Panc1 (cell line): ENCODE results near the gene TSR3. TPM values are rescaled to one million over a fixed set of nuclear protein-coding genes. Genes with fewer than 3 reads are reported as not detected.

ENCODE experiments used
- ATAC-seq: fragments of 200-7000 bp; cut with Tn5 transposase; 2 replicates; pipeline ENCODE4 v1.9.1; 2020; ENCODE audit warnings: mild to moderate bottlenecking, moderate library complexity
- BruUV-seq: library from RNA; stranded (reverse); fragments of 400-500 nt; replicated peaks from 2 replicates; lab custom pipeline; 2021; lab: Mats Ljungman, UMichigan
- CTCF ChIA-PET: fragments of 300-600 bp; sonication (Branson Sonifier 250); formaldehyde crosslinking; loops from one replicate; lab custom pipeline; 2022; ENCODE audit warnings: antibody characterized with exemption; lab: Charles Lee
- POLR2A ChIA-PET: fragments of 300-600 bp; sonication (Branson Sonifier 250); formaldehyde crosslinking; loops from one replicate; lab custom pipeline; 2022; ENCODE audit warnings: antibody characterized with exemption; lab: Charles Lee
- DNase-seq: peaks from one replicate; pipeline ENCODE4 v3.0.0-alpha.2; 2010; ENCODE audit warnings: low read depth, low spot score
- H3K27ac ChIP-seq: 2 replicates; pipeline ENCODE4 v1.5.1; 2011; ENCODE audit warnings: mild to moderate bottlenecking, low read length, inconsistent platforms
- H3K27me3 ChIP-seq: fragments of 200-500 bp; sonication (Bioruptor generic); 2 replicates; pipeline ENCODE4 v1.6.0; 2014; ENCODE audit warnings: low read length, inconsistent platforms; ENCODE audit not compliant: control insufficient read depth, insufficient read depth
- H3K36me3 ChIP-seq: fragments of 200-500 bp; sonication (Bioruptor generic); 2 replicates; pipeline ENCODE4 v1.5.1; 2014; ENCODE audit warnings: inconsistent platforms, mild to moderate bottlenecking, low read length, moderate library complexity; ENCODE audit not compliant: control insufficient read depth, insufficient read depth
- H3K4me1 ChIP-seq: 2 replicates; pipeline ENCODE4 v1.5.1; 2011; ENCODE audit warnings: inconsistent platforms, mild to moderate bottlenecking, low read length, moderate library complexity; ENCODE audit not compliant: control insufficient read depth, insufficient read depth
- H3K4me3 ChIP-seq, 2 experiments: 2 replicates each; pipeline ENCODE4 v1.5.1; 2011 to 2012; ENCODE audit warnings: low read depth in 2 of 2, low read length in 2 of 2, mild to moderate bottlenecking in 2 of 2, inconsistent platforms in 1 of 2, moderate library complexity in 1 of 2
- H3K9me3 ChIP-seq: fragments of 200-500 bp; sonication (Bioruptor generic); 2 replicates; pipeline ENCODE4 v1.5.1; 2014; ENCODE audit warnings: low read depth, mild to moderate bottlenecking, inconsistent platforms, low read length, moderate library complexity; ENCODE audit not compliant: control insufficient read depth, insufficient read depth
- CTCF ChIP-seq: fragments of 450-650 bp; IDR thresholded peaks from 2 replicates; pipeline ENCODE4 v1.5.1; 2017; ENCODE audit warnings: mild to moderate bottlenecking
- POLR2AphosphoS5 ChIP-seq: IDR thresholded peaks from 2 replicates; pipeline ENCODE4 v1.6.1; 2012; ENCODE audit warnings: mild to moderate bottlenecking, low read depth, low read length, moderate library complexity
- REST ChIP-seq, 2 experiments: IDR thresholded peaks; 2 replicates each; pipeline ENCODE4 v1.6.1; 2011 to 2012; ENCODE audit warnings: low read depth in 2 of 2, control low read depth in 1 of 2, low read length in 1 of 2, mild to moderate bottlenecking in 1 of 2, moderate library complexity in 1 of 2; ENCODE audit not compliant: insufficient read depth in 1 of 2
- SIN3A ChIP-seq: IDR thresholded peaks from 2 replicates; pipeline ENCODE4 v1.6.1; 2012; ENCODE audit warnings: low read depth, mild to moderate bottlenecking, low read length, moderate library complexity, borderline replicate concordance; ENCODE audit not compliant: insufficient read depth
- TCF7L2 ChIP-seq: IDR thresholded peaks from 2 replicates; pipeline ENCODE4 v1.6.1; 2011; ENCODE audit warnings: mild to moderate bottlenecking, low read depth, low read length, inconsistent platforms
- in situ Hi-C: cut with HindIII; loops from 2 replicates; pipeline ENCODE4 v1.10.0; 2016; ENCODE audit warnings: low sequenced_read_pairs, low pct_unique_long_range_greater_than_20kb
- intact Hi-C: fragments of 100-400 bp; cut with micrococcal nuclease; formaldehyde crosslinking; loops from one replicate; pipeline ENCODE4 v1.10.0; 2022; ENCODE audit not compliant: unreplicated experiment
- total RNA-seq: library from RNA; stranded (reverse); gene quantifications from one replicate; pipeline ENCODE4 v1.2.1, GENCODE V29; 2021; ENCODE audit not compliant: unreplicated experiment

Gene TSR3
- total RNA-seq, 1 experiment from 2014 or later = 89.7 TPM

- Histone ChIP-seq H3K4me3 (no peak overlapping the region), H3K27ac (no peak overlapping the region), H3K9me3 (no peaks in the 10 kb centered on the region), H3K27me3 (no peaks in the 10 kb centered on the region), H3K4me1 (peaks cover 10% of the 10 kb centered on the region), H3K36me3 (peaks cover 8% of the 10 kb centered on the region; the same call in 1 of the 2 replicates)
- ChIA-PET CTCF (no interaction called here), POLR2A (no interaction called here)
- no TSS peak for BruUV-seq
- ATAC-seq (no peak), DNase-seq (no peak)
- TF ChIP-seq CTCF = no peak
- TF ChIP-seq TCF7L2 = no peak
- TF ChIP-seq SIN3A = no peak
- no peak for TF ChIP-seq POLR2AphosphoS5
- TF ChIP-seq REST (IDR thresholded peaks at IDR 0.05; ENCODE audit: insufficient read depth in 1 of 2, low read depth in 2 of 2, low read length in 1 of 2) = no peak
- in situ Hi-C loops = no loop called here
- intact Hi-C loops = no loop called here
Measured at GRCh38 chr16:1349351-1349750, 2.3 kb downstream of the TSR3 start.

GRCh38 chr16:1348926-1349325 lies 2.8 kb downstream of the TSR3 start:
- Histone ChIP-seq H3K27ac (no peak overlapping the region), H3K9me3 (no peaks in the 10 kb centered on the region), H3K4me3 (no peak overlapping the region), H3K27me3 (no peaks in the 10 kb centered on the region), H3K4me1 (peaks cover 10% of the 10 kb centered on the region), H3K36me3 (peaks cover 8% of the 10 kb centered on the region; the same call in 1 of the 2 replicates)
- ChIA-PET CTCF (no interaction called here), POLR2A (no interaction called here)
- in situ Hi-C loops (no loop called here), intact Hi-C loops (no loop called here)
- BruUV-seq = no TSS peak
- no peak for TF ChIP-seq POLR2AphosphoS5
- TF ChIP-seq REST (IDR thresholded peaks at IDR 0.05; ENCODE audit: insufficient read depth in 1 of 2, low read depth in 2 of 2, low read length in 1 of 2) = no peak
- no peak for TF ChIP-seq CTCF
- TF ChIP-seq TCF7L2 = no peak
- no peak for TF ChIP-seq SIN3A
- ATAC-seq (no peak), DNase-seq (no peak)
